ENCODE data around the gene NPIPB8.
"Not testable (repeated sequence)": the region's sequence is repeated elsewhere in the genome, so short reads cannot be mapped to it uniquely, and the experiment has no call there.

The NPIPB8 gene

GRCh38 chr16:28607116-28607623 is 30.7 kb upstream of the NPIPB8 start:
- DNase-seq (ENCODE audit: low read depth), result no peak

GRCh38 chr16:28607681-28608495 is 30.0 kb upstream of the NPIPB8 start:
- DNase-seq (ENCODE audit: low read depth), result not testable (repeated sequence)

- not testable (repeated sequence) for DNase-seq (ENCODE audit: low read depth)
These were observed 29.4 kb upstream of the NPIPB8 start for GRCh38 chr16:28608496-28608808.

GRCh38 chr16:28608867-28609596 is 28.8 kb upstream of the NPIPB8 start:
- not testable (repeated sequence) for DNase-seq (ENCODE audit: low read depth)

- DNase-seq (ENCODE audit: low read depth), result no peak
These were observed 28.0 kb upstream of the NPIPB8 start, which contains the start of gene SULT1A1 for GRCh38 chr16:28609631-28610594. TSS of gene SULT1A1 (minus strand) at chr16:28610044. CDS start at chr16:28608855, 1,189 bp downstream.

- DNase-seq (ENCODE audit: low read depth), result no peak
These were observed 27.2 kb upstream of the NPIPB8 start for GRCh38 chr16:28610595-28611191.

- not testable (repeated sequence) for DNase-seq (ENCODE audit: low read depth)
These were observed 25.2 kb upstream of the NPIPB8 start for GRCh38 chr16:28612359-28613280.

- not testable (repeated sequence) for DNase-seq (ENCODE audit: low read depth)
These were observed 24.0 kb upstream of the NPIPB8 start for GRCh38 chr16:28613912-28614311.

- DNase-seq (ENCODE audit: low read depth), result not testable (repeated sequence)
These were observed 23.3 kb upstream of the NPIPB8 start for GRCh38 chr16:28614561-28614960.

GRCh38 chr16:28615486-28616223 is 22.2 kb upstream of the NPIPB8 start:
- DNase-seq (ENCODE audit: low read depth), result not testable (repeated sequence)

GRCh38 chr16:28616224-28616577 is 21.7 kb upstream of the NPIPB8 start:
- not testable (repeated sequence) for DNase-seq (ENCODE audit: low read depth)

GRCh38 chr16:28616636-28617035 is 21.2 kb upstream of the NPIPB8 start:
- no peak for DNase-seq (ENCODE audit: low read depth)

GRCh38 chr16:28617874-28618273 is 20.0 kb upstream of the NPIPB8 start:
- no peak for DNase-seq (ENCODE audit: low read depth)

- DNase-seq (ENCODE audit: low read depth), result not testable (repeated sequence)
These were observed 17.5 kb upstream of the NPIPB8 start for GRCh38 chr16:28620316-28620715.

- no peak for DNase-seq (ENCODE audit: low read depth)
These were observed 16.2 kb upstream of the NPIPB8 start for GRCh38 chr16:28621481-28622155.

- DNase-seq (ENCODE audit: low read depth), result not testable (repeated sequence)
These were observed 15.2 kb upstream of the NPIPB8 start for GRCh38 chr16:28622532-28623171.

GRCh38 chr16:28623172-28623711 is 14.6 kb upstream of the NPIPB8 start:
- DNase-seq (ENCODE audit: low read depth), result peak; percentile 55

- DNase-seq (ENCODE audit: low read depth), result not testable (repeated sequence)
These were observed 7.0 kb upstream of the NPIPB8 start for GRCh38 chr16:28630905-28631304.
